Measurements from ENCODE around the gene PTGDR2.

PTGDR2 gene

DNA sequence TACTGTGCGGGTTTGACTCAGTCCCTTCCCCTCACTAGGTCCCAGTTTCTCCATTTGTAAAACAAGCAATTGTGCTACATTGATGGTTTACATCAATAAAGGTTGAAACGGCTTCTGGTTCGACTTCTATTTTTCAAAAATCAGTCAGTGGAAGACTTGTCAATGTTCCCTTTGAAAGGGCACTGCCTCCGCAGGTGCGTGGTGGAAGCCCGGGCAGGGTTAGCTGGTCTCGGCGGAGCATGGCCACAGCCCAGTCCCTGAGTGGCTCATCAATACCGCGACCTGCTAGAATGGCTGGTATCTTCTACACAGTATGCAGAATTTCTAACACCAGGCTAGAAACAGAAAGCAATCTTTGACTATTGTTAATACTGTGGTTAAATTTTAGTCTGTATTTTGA lies 54.6 kb downstream of the PTGDR2 start:
- DNase-seq, result no peak
